ENCODE measurements around the gene ZNF644.
"Not testable (repeated sequence)": the region's sequence is repeated elsewhere in the genome, so short reads cannot be mapped to it uniquely, and the experiment has no call there.

The ZNF644 gene

GRCh38 chr1:90902672-90903071, 119.2 kb downstream of the ZNF644 start:
- no peak overlapping the region for H3K27ac ChIP-seq
- no peaks in the 10 kb centered on the region for H3K27me3 ChIP-seq (ENCODE audit: insufficient read depth, low read depth, severe bottlenecking)
- no peak for DNase-seq
- TF ChIP-seq, protein P1, sequence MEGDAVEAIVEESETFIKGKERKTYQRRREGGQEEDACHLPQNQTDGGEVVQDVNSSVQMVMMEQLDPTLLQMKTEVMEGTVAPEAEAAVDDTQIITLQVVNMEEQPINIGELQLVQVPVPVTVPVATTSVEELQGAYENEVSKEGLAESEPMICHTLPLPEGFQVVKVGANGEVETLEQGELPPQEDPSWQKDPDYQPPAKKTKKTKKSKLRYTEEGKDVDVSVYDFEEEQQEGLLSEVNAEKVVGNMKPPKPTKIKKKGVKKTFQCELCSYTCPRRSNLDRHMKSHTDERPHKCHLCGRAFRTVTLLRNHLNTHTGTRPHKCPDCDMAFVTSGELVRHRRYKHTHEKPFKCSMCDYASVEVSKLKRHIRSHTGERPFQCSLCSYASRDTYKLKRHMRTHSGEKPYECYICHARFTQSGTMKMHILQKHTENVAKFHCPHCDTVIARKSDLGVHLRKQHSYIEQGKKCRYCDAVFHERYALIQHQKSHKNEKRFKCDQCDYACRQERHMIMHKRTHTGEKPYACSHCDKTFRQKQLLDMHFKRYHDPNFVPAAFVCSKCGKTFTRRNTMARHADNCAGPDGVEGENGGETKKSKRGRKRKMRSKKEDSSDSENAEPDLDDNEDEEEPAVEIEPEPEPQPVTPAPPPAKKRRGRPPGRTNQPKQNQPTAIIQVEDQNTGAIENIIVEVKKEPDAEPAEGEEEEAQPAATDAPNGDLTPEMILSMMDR (IDR thresholded peaks at IDR 0.05; ENCODE audit: low read depth, low read length) = no peak
- H3K36me3 ChIP-seq = peaks cover 9% of the 10 kb centered on the region
- no peaks in the 10 kb centered on the region for H3K9me3 ChIP-seq (ENCODE audit: severe bottlenecking)
- H3K4me3 ChIP-seq (ENCODE audit: low read depth, low read length) = no peak overlapping the region

GRCh38 chr1:90899263-90899662, 122.6 kb downstream of the ZNF644 start:
- H3K9me3 ChIP-seq (ENCODE audit: severe bottlenecking) = no peaks in the 10 kb centered on the region
- DNase-seq = no peak
- H3K36me3 ChIP-seq = peaks cover 9% of the 10 kb centered on the region
- no peaks in the 10 kb centered on the region for H3K27me3 ChIP-seq (ENCODE audit: insufficient read depth, low read depth, severe bottlenecking)
- TF ChIP-seq, protein P1 (IDR thresholded peaks at IDR 0.05; ENCODE audit: low read depth, low read length) = no peak
- no peak overlapping the region for H3K4me3 ChIP-seq (ENCODE audit: low read depth, low read length)
- H3K27ac ChIP-seq = no peak overlapping the region

DNA sequence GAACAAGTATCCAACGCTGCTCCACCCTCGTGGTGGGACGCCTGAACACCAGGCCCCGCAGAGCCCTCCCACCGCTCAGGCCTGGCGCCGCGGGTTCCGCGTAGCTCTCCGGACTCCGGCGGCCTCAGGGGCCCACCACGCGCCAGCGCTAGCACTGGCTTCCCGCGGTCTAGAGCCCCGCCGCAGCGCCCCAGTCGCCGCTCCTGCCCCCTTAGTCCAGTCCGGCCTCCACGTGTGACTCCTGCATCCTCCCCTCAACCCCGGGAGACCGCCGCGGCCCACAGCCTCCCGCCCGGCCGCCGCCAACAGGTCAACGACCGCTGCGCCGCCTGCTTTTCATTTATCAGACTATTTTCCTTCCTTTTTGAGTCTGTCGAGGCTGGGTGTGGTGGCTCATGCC, 128.2 kb downstream of the ZNF644 start:
- DNase-seq; H3K27me3 ChIP-seq (ENCODE audit: insufficient read depth, low read depth, severe bottlenecking); H3K36me3 ChIP-seq; H3K9me3 ChIP-seq (ENCODE audit: severe bottlenecking); H3K27ac ChIP-seq; H3K4me3 ChIP-seq (ENCODE audit: low read depth, low read length): not testable (repeated sequence)

DNA sequence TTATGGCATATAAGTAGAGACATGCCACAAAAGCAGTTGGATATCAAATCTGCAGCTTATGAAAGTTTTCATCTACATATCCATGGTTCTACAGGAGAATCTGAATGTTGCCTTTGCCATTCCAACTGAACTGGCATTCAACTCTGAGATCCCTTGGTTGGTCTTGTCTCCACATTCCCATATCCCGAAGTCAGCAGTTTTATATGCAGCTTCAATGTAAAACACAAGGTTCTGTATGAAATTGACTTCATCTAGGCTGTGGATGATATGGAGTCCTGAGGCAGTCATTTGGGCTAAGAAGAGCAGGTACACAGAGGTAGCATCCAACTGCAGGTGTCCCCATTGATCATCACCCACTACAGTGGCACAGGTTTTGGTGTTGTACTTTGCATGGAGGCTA, 129.0 kb downstream of the ZNF644 start:
- not testable (repeated sequence) for H3K27ac ChIP-seq; H3K36me3 ChIP-seq; H3K9me3 ChIP-seq (ENCODE audit: severe bottlenecking); H3K4me3 ChIP-seq (ENCODE audit: low read depth, low read length); DNase-seq; H3K27me3 ChIP-seq (ENCODE audit: insufficient read depth, low read depth, severe bottlenecking)

- DNase-seq; H3K36me3 ChIP-seq; H3K9me3 ChIP-seq (ENCODE audit: severe bottlenecking); H3K27ac ChIP-seq; H3K4me3 ChIP-seq (ENCODE audit: low read depth, low read length); H3K27me3 ChIP-seq (ENCODE audit: insufficient read depth, low read depth, severe bottlenecking): not testable (repeated sequence)
Measured at GRCh38 chr1:90892196-90892595, 129.6 kb downstream of the ZNF644 start.

DNA sequence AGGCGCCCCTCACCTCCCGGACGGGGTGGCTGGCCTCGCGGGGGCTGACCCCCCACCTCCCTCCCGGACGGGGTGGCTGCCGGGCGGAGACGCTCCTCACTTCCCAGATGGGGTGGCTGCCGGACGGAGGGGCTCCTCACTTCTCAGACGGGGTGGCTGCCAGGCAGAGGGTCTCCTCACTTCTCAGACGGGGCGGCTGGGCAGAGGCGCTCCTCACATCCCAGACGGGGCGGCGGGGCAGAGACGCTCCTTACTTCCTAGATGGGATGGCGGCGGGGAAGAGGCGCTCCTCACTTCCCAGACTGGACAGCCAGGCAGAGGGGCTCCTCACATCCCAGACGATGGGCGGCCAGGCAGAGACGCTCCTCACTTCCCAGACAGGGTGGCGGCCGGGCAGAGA, 130.1 kb downstream of the ZNF644 start:
- H3K4me3 ChIP-seq (ENCODE audit: low read depth, low read length); H3K27ac ChIP-seq; H3K36me3 ChIP-seq; DNase-seq; H3K27me3 ChIP-seq (ENCODE audit: insufficient read depth, low read depth, severe bottlenecking); H3K9me3 ChIP-seq (ENCODE audit: severe bottlenecking): not testable (repeated sequence)

- TF ChIP-seq, protein P1 (IDR thresholded peaks at IDR 0.05; ENCODE audit: low read depth, low read length) = no peak
- DNase-seq = no peak
- Histone ChIP-seq H3K27ac (no peak overlapping the region), H3K4me3 (ENCODE audit: low read depth, low read length) (no peak overlapping the region), H3K36me3 (no peaks in the 10 kb centered on the region), H3K9me3 (ENCODE audit: severe bottlenecking) (peaks cover 12% of the 10 kb centered on the region), H3K27me3 (ENCODE audit: insufficient read depth, low read depth, severe bottlenecking) (no peaks in the 10 kb centered on the region)
Measured at GRCh38 chr1:90882221-90882620, 139.6 kb downstream of the ZNF644 start.

DNA sequence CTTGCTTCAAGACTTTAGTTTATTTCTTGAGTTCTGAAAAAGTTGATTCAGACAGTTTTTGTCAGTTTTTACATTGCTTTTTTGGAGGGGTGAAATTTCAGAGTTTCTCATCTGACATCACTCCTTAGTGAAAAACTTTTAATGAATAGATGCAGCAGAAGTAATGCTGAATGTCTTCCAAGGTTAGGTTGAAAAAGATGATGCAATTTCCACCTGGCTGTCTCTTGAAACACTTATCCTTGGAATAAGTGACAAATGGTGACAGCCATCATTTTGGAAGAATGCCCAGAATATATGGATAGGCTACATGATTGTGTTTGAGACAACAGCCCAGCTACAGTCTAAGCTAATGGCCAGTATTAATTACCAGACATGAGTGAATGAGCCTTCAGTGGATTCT, 140.8 kb downstream of the ZNF644 start:
- TF ChIP-seq, protein P1 (IDR thresholded peaks at IDR 0.05; ENCODE audit: low read depth, low read length) = no peak
- no peak overlapping the region for H3K27ac ChIP-seq
- no peaks in the 10 kb centered on the region for H3K36me3 ChIP-seq
- DNase-seq = no peak
- H3K4me3 ChIP-seq (ENCODE audit: low read depth, low read length) = no peak overlapping the region
- H3K27me3 ChIP-seq (ENCODE audit: insufficient read depth, low read depth, severe bottlenecking) = no peaks in the 10 kb centered on the region
- peaks cover 12% of the 10 kb centered on the region for H3K9me3 ChIP-seq (ENCODE audit: severe bottlenecking)
